Loucy (cell line): ENCODE measurements around the gene SLC12A2.

Source experiments
- CTCF ChIP-seq: fragments of 200-600 bp; sonication (generic); conservative IDR thresholded peaks from 2 replicates; pipeline ENCODE4 v1.5.1; 2014; ENCODE audit warnings: mild to moderate bottlenecking, antibody characterized with exemption, low read length
- EZH2phosphoT487 ChIP-seq: fragments of 200-600 bp; IDR thresholded peaks from 2 replicates; pipeline ENCODE4 v1.6.1; 2018; ENCODE audit warnings: antibody characterized with exemption, mild to moderate bottlenecking, moderate library complexity, borderline replicate concordance

GRCh38 chr5:128199611-128200010 is 116.0 kb downstream of the SLC12A2 start:
- TF ChIP-seq CTCF = no peak
- no peak for TF ChIP-seq EZH2phosphoT487
